Measurements from ENCODE around the gene LSAMP. TPM values are rescaled to one million over a fixed set of nuclear protein-coding genes. Genes with fewer than 3 reads are reported as not detected.

LSAMP gene
- total RNA-seq, 2 donors from 2014 or later: 1.9 to 5.4 TPM

DNA sequence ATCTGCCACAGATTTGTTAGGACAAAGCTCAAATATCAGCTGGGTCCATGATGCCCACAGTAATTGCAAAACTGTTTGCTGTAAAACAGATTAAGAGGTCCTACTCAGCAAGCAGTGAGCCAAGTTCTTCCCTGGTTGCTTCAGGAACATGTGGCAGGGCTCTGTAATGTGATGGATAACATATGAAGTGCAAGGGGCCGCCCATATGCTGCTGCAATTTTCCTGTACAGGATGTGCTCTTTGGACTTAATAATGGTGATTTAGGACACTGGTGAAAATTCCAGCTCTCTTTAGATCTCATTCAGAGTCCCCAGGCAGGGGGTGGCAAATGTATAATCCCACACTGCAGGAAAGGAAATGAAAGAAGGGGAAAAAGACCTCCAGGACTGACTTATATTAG lies 289.4 kb downstream of the LSAMP start:
- Histone ChIP-seq H3K27me3 (replicated peaks; ENCODE audit: insufficient read depth) (no peaks in the 10 kb centered on the region), H3K4me3 (no peak overlapping the region), H3K27ac (no peak overlapping the region), H3K36me3 (no peaks in the 10 kb centered on the region), H3K9me3 (no peaks in the 10 kb centered on the region), H3K4me1 (ENCODE audit: control insufficient read depth in 1 of 2, low read depth in 2 of 2) (no peaks in the 10 kb centered on the region)
- no peak for TF ChIP-seq CTCF (IDR thresholded peaks at IDR 0.05)
- ATAC-seq (ENCODE audit: insufficient number of reproducible peaks, low FRiP score, low read depth) (no peak), DNase-seq (ENCODE audit: low spot score) (no peak)

DNA sequence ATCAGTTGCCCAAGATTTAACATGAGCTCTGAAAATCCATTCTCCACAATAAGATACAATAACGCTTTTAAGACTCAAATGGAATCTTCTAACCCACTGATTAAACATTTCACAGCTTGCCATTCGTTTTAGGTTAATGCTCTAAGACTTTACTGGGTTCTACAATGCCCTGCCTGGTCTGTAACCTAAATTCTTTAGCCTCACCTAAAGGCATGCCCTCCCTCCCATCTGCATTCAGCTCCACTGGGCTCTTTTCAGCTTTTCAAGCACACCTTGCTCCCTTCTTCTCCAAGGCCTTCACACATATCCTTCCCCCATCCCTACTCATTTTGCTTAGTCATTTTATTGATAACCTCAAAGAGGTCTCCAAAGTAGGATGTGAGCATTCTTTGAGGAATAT lies 290.9 kb downstream of the LSAMP start:
- H3K9me3 ChIP-seq: no peaks in the 10 kb centered on the region
- H3K27me3 ChIP-seq (replicated peaks; ENCODE audit: insufficient read depth): no peaks in the 10 kb centered on the region
- no peaks in the 10 kb centered on the region for H3K36me3 ChIP-seq
- H3K4me3 ChIP-seq: no peak overlapping the region
- TF ChIP-seq CTCF (IDR thresholded peaks at IDR 0.05): no peak
- ATAC-seq (ENCODE audit: insufficient number of reproducible peaks, low FRiP score, low read depth) (no peak), DNase-seq (ENCODE audit: low spot score) (no peak)
- no peak overlapping the region for H3K27ac ChIP-seq
- no peaks in the 10 kb centered on the region for H3K4me1 ChIP-seq (ENCODE audit: control insufficient read depth in 1 of 2, low read depth in 2 of 2)

GRCh38 chr3:116153174-116153573 lies 292.1 kb downstream of the LSAMP start:
- no peak for DNase-seq (ENCODE audit: low spot score)
- Histone ChIP-seq H3K36me3 (no peaks in the 10 kb centered on the region), H3K27me3 (replicated peaks; ENCODE audit: insufficient read depth) (no peaks in the 10 kb centered on the region), H3K27ac (no peak overlapping the region), H3K9me3 (no peaks in the 10 kb centered on the region), H3K4me1 (ENCODE audit: control insufficient read depth in 1 of 2, low read depth in 2 of 2) (no peaks in the 10 kb centered on the region), H3K4me3 (no peak overlapping the region)
- no peak for TF ChIP-seq CTCF (IDR thresholded peaks at IDR 0.05)
- no peak for ATAC-seq (ENCODE audit: insufficient number of reproducible peaks, low FRiP score, low read depth)

DNA sequence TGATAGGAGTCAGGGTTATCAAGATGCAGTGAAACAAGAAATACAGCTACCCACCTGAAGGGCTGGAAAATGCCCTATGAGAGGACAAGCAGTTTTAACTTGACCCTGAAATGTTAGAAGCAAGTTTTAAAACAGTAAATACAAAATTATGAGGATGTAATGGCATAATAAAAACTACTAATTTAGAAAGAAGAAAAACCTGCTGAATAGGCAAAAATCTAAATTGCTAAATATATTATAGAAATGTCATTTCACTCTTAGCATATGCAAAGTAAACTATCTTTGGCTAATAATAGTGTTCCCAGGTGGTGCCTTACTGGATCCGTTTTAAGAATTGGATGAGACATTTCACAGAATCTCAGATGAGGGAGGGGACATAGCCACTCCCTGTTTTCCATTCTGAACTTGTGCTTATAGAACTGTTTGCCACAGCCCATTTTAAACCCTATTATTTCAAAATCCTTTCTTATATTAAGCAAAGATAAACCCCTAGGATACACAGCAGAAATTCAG lies 294.6 kb downstream of the LSAMP start:
- no peak overlapping the region for H3K27ac ChIP-seq
- ATAC-seq (ENCODE audit: insufficient number of reproducible peaks, low FRiP score, low read depth): no peak

More for the DNA sequence above, 294.6 kb downstream of the LSAMP start:
- Histone ChIP-seq H3K27me3 (replicated peaks; ENCODE audit: insufficient read depth) (no peaks in the 10 kb centered on the region), H3K9me3 (no peaks in the 10 kb centered on the region), H3K4me1 (ENCODE audit: control insufficient read depth in 1 of 2, low read depth in 2 of 2) (no peaks in the 10 kb centered on the region), H3K4me3 (no peak overlapping the region), H3K36me3 (no peaks in the 10 kb centered on the region)
- no peak for DNase-seq (ENCODE audit: low spot score)
- no peak for TF ChIP-seq CTCF (IDR thresholded peaks at IDR 0.05)
